Activated T-cell treated with anti-CD3 and anti-CD28 coated beads for 48 hours (primary cell): ENCODE measurements around the gene C3orf70.

Source experiments
- DNase-seq: peaks from one replicate; pipeline ENCODE4 v3.0.0-alpha.2; 2020; ENCODE audit warnings: low read depth

The C3orf70 gene

GRCh38 chr3:185051801-185052200, 101.1 kb downstream of the C3orf70 start:
- DNase-seq: no peak

DNA sequence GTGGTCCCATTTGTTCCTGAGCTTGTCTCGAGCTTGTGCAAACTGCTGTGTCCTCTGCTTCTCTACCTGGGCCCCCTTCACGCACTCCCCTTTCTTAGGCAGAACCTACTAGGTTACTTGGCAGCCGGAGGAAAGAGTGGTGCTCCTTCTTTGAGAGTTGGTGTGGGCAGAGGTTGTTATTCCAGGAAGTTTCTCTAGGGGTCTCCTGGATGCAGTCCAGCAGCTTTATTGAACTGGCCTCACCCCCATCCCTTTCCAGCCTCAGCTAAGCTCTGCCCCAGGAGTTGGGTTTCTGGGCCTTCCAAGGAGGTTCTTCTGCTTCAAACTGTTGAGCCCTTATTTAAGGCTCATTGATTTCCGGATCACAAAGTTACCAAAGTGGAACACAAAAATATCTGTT, 103.2 kb downstream of the C3orf70 start:
- DNase-seq: no peak

DNA sequence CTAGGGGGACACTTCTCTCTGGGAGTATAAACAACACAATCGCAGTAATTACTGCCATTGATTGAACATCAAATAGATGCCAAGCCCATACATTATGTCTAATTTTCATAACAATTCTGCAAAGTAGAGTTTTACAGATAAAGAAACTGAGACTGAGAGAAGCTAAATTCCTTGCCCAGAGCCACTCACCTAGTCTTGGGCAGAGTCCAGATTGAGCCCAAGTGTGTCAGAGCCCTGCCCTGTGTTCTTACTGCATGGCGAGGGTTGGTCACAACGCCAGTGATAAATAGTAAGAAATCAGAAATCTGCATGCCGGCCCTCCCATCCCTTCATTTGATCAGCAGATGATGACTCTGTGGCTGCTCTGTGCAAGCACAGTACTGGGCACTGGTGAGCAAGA, 106.3 kb downstream of the C3orf70 start:
- DNase-seq: no peak

DNA sequence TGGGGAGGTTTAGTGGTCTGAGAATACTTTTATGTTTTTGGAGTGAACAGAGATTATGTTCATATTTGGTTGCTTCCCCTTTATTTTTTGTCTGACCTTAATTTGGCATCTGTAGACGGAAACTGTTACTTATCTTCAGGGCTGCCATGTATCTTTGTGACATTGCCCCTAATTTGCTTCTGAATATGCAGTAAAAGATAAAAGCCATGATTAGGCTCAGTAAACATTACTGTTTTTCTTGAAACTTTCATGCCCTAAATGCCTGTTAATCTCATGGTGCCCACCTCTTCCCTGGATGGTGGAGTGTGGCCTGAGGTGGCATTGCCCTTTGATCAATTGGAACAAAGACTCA, 106.7 kb downstream of the C3orf70 start:
- DNase-seq: no peak

DNA sequence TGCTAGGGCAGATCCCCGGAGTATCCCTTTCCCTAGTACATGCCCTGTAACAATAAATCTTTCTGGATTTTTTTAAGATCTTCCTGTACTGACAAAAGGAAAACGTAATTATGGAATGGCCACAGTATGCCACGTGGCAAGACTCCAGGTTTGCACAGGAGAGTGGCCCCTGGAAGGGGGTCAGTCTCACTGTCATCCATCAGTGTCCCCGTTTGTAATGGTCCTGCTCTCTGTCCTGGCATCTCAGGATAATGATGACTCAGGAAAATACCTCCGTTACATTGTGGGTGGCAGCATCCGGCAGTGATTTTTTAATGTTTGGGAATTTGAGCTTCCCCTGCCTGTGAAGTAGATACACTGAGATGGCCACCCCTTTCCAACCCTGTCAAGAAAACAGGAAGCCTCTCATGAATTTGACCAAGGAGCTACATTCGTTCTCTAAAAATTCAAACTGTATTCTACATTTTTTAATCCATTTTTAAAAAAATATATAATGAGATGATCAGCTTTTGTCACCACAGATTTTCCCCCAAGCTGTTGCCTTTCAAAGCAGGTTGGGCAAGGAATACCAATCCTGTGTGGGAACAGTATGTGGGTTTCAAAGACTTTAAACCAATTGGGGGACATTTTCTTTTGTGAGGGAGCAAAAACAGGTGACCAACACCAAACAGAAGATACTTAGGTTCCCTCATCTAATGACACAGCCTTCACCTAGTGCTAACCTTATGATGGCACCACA, 110.4 kb downstream of the C3orf70 start:
- DNase-seq: no peak

GRCh38 chr3:185041540-185041939, 111.3 kb downstream of the C3orf70 start:
- DNase-seq: no peak

DNA sequence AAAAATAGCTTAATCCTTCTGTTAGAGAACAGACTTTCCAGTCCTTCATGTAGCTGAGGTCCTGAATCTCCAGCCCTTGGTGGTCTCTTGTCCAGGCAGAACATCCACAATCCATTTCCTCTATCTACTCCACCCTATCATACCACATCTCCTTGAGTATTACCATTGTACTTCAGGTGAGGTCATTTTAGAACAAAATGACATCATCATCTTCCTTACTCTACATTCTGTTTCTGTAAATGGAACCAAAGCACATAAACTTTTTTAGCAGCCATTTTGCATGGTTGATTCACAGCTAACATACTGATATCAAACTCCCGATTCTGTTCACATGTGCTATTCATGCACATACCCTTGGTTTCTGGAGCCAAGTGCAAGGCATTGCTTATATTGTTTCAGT, 112.4 kb downstream of the C3orf70 start:
- no peak for DNase-seq

- no peak for DNase-seq
Measured at GRCh38 chr3:185037801-185038200, 115.1 kb downstream of the C3orf70 start.

DNA sequence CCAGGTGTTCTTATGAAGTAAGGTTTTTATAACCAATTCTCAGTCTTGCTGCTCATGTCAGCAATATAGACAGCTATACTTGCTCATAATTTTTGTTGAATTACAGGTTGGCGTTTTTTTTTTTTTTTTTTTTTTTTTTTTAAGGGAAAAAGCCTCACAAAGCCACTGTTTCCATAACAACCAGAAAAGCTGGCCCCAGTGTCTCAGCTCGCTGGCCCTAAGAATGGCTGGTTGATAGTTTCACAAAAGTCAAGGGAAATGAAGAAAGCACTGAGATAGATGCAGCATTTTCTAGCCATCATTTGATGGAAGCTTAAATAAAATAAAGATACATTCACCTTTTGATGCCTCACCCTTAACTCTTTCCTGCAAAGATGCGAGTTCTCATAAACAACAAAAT, 121.9 kb downstream of the C3orf70 start:
- DNase-seq: no peak

GRCh38 chr3:185030399-185030798, 122.5 kb downstream of the C3orf70 start:
- no peak for DNase-seq

- DNase-seq: no peak
Measured at GRCh38 chr3:185029086-185029485, 123.8 kb downstream of the C3orf70 start.

GRCh38 chr3:185028121-185028520, 124.7 kb downstream of the C3orf70 start:
- DNase-seq: no peak
